GM23338 (cell line): ENCODE results near the gene SF3B1. TPM values are rescaled to one million over a fixed set of nuclear protein-coding genes. Genes with fewer than 3 reads are reported as not detected.
"Not testable (repeated sequence)": the region's sequence is repeated elsewhere in the genome, so short reads cannot be mapped to it uniquely, and the experiment has no call there.

Experiments
- ATAC-seq: fragments of 200-7000 bp; cut with Tn5 transposase; 3 replicates; pipeline ENCODE4 v1.9.1; 2020
- DNase-seq: peaks from one replicate; pipeline ENCODE4 v3.0.0-alpha.2; 2015; ENCODE audit warnings: low spot score
- H2AFZ ChIP-seq: fragments of 200-600 bp; sonication (generic); 2 replicates; pipeline ENCODE4 v1.8.0; 2016; ENCODE audit warnings: antibody characterized with exemption, mild to moderate bottlenecking, moderate library complexity
- H3F3A ChIP-seq: fragments of 200-600 bp; sonication (generic); replicated peaks from 2 replicates; pipeline ENCODE4 v1.8.0; 2017; ENCODE audit warnings: antibody characterized with exemption, mixed run types, low read depth
- H3K27ac ChIP-seq: fragments of 200-600 bp; sonication (generic); 2 replicates; pipeline ENCODE4 v1.6.1; 2016; ENCODE audit warnings: low read depth
- H3K27me3 ChIP-seq: fragments of 200-600 bp; sonication (generic); 2 replicates; pipeline ENCODE4 v1.8.0; 2016; ENCODE audit warnings: mild to moderate bottlenecking, mixed run types, moderate library complexity; ENCODE audit not compliant: insufficient read depth
- H3K36me3 ChIP-seq: fragments of 200-600 bp; sonication (generic); 2 replicates; pipeline ENCODE4 v1.8.0; 2016; ENCODE audit warnings: mild to moderate bottlenecking; ENCODE audit not compliant: insufficient read depth
- H3K4me1 ChIP-seq: fragments of 200-600 bp; sonication (generic); 2 replicates; pipeline ENCODE4 v1.8.0; 2016; ENCODE audit warnings: mild to moderate bottlenecking, moderate library complexity; ENCODE audit not compliant: insufficient read depth
- H3K4me2 ChIP-seq: fragments of 200-600 bp; sonication (generic); 2 replicates; pipeline ENCODE4 v1.7.1; 2017; ENCODE audit warnings: mixed run types
- H3K4me3 ChIP-seq: fragments of 200-600 bp; sonication (generic); 2 replicates; pipeline ENCODE4 v1.6.1; 2016; ENCODE audit warnings: mixed run types
- H3K79me2 ChIP-seq: fragments of 200-600 bp; sonication (generic); replicated peaks from 2 replicates; pipeline ENCODE4 v1.8.0; 2017; ENCODE audit warnings: mild to moderate bottlenecking; ENCODE audit not compliant: insufficient read depth
- H3K9me2 ChIP-seq: fragments of 200-600 bp; sonication (generic); 2 replicates; pipeline ENCODE4 v1.8.0; 2017; ENCODE audit not compliant: insufficient read depth
- H4K20me1 ChIP-seq: fragments of 200-600 bp; sonication (generic); replicated peaks from 2 replicates; pipeline ENCODE4 v1.8.0; 2017; ENCODE audit warnings: mild to moderate bottlenecking; ENCODE audit not compliant: insufficient read depth
- H3K27ac Mint-ChIP-seq: 2 replicates; pipeline ENCODE4 v1.8.0; 2020; ENCODE audit warnings: inconsistent platforms, mild to moderate bottlenecking, moderate library complexity, mixed read lengths
- H3K27me3 Mint-ChIP-seq: 3 replicates; pipeline ENCODE4 v1.8.0; 2022; ENCODE audit warnings: low read depth, mild to moderate bottlenecking, moderate library complexity, mixed read lengths, inconsistent platforms; ENCODE audit not compliant: insufficient read depth, poor library complexity
- H3K36me3 Mint-ChIP-seq: 3 replicates; pipeline ENCODE4 v1.8.0; 2021; ENCODE audit warnings: low read depth, mild to moderate bottlenecking, inconsistent platforms, moderate library complexity, mixed read lengths
- H3K4me1 Mint-ChIP-seq: 3 replicates; pipeline ENCODE4 v1.8.0; 2020; ENCODE audit warnings: mild to moderate bottlenecking, inconsistent platforms, mixed read lengths
- H3K4me3 Mint-ChIP-seq: 3 replicates; pipeline ENCODE4 v1.8.0; 2021; ENCODE audit warnings: moderate library complexity, mild to moderate bottlenecking, inconsistent platforms, mixed read lengths
- H3K9me3 Mint-ChIP-seq: 3 replicates; pipeline ENCODE4 v1.8.0; 2020; ENCODE audit warnings: moderate library complexity, mild to moderate bottlenecking, inconsistent platforms, mixed read lengths
- CREB1 ChIP-seq: fragments of 250-450 bp; sonication (Bioruptor Pico); IDR thresholded peaks from 2 replicates; pipeline ENCODE4 v1.5.0; 2020; ENCODE audit warnings: low read depth, mild to moderate bottlenecking, moderate library complexity
- EZH2phosphoT487 ChIP-seq: fragments of 200-600 bp; sonication (generic); IDR thresholded peaks from one replicate; pipeline ENCODE4 v1.8.1; 2018; ENCODE audit warnings: antibody characterized with exemption; ENCODE audit not compliant: unreplicated experiment
- JUNB ChIP-seq: IDR thresholded peaks from one replicate; pipeline ENCODE4 v1.6.1; 2016; ENCODE audit warnings: antibody characterized with exemption; ENCODE audit not compliant: unreplicated experiment
- NANOG ChIP-seq: IDR thresholded peaks from 2 replicates; pipeline ENCODE4 v1.6.1; 2016; ENCODE audit warnings: antibody characterized with exemption, borderline replicate concordance
- POLR2AphosphoS5 ChIP-seq: IDR thresholded peaks from 2 replicates; pipeline ENCODE4 v1.6.1; 2016; ENCODE audit warnings: antibody characterized with exemption, low read depth
- ZNF114 ChIP-seq: fragments of 250-450 bp; sonication (Bioruptor Pico); IDR thresholded peaks from 2 replicates; pipeline ENCODE4 v1.5.0; 2020; ENCODE audit warnings: mild to moderate bottlenecking, moderate library complexity
- ZNF331 ChIP-seq: fragments of 250-450 bp; sonication (Bioruptor Pico); IDR thresholded peaks from 2 replicates; pipeline ENCODE4 v1.5.0; 2020; ENCODE audit warnings: low read depth, mild to moderate bottlenecking, moderate library complexity
- polyA plus RNA-seq: library from polyadenylated mRNA; unstranded; fragments of >200 nt; fragmentation: Nextera tagmentation; extraction: Ambion mirVana; gene quantifications from 2 replicates; pipeline ENCODE4 v1.2.1, GENCODE V29; 2016
- total RNA-seq: library from RNA; depleted of rRNA; stranded (reverse); fragments of >200 nt; shearing (Covaris generic); gene quantifications from 2 replicates; pipeline ENCODE4 v1.2.3, GENCODE V29; 2014
- TF ChIP-seq, protein P1 (sequence below): IDR thresholded peaks from one replicate; pipeline ENCODE4 v1.6.1; 2018; ENCODE audit warnings: antibody characterized with exemption; ENCODE audit not compliant: unreplicated experiment
- TF ChIP-seq, protein P2 (sequence below): fragments of 250-450 bp; sonication (Bioruptor Pico); IDR thresholded peaks from 2 replicates; pipeline ENCODE4 v1.5.0; 2020; ENCODE audit warnings: mild to moderate bottlenecking, moderate library complexity
- TF ChIP-seq, protein P3 (sequence below): IDR thresholded peaks from 2 replicates; pipeline ENCODE4 v1.6.1; 2016; ENCODE audit warnings: antibody characterized with exemption

Gene SF3B1
- total and polyA plus RNA-seq, 2 experiments from 2014 or later = 238 to 340 TPM

DNA sequence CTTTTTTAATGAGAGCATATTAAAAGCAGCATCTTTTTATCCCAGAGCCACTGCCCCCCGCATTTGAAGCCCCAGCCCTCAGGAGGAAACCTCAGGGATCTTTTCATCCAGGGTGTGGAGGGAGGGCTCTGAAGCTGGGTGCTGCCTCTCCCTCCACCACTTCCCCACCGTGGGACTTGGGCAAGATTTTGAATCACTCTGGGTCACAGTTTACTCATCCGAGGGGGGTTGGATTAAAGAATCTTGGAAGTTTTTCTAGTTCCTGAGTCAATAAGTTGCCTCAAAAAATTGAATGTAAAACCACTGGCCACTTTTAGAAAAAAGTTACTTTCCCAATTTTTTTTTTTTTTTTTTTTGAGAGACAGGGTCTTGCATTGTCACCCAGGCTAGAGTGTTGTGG is 62.2 kb downstream of the SF3B1 start (continued):
- TF ChIP-seq POLR2AphosphoS5 = no peak

DNA sequence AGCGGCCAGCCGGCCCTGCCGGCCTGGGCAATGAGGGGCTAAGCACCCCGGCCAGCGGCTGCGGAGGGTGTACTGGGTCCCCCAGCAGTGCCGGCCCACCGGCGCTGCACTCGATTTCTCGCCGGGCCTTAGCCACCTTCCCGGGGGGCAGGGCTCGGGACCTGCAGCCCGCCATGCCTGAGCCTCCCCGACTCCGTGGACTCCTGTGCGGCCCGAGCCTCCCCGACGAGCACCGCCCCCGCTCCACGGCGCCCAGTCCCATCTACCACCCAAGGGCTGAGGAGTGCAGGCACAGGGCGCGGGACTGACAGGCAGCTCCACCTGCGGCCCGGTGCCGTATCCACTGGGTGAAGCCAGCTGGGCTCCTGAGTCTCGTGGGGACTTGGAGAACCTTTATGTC is 64.2 kb downstream of the SF3B1 start:
- H3K27ac Mint-ChIP-seq, ATAC-seq, H3K4me1 Mint-ChIP-seq, H3K4me1 ChIP-seq, H4K20me1 ChIP-seq, H3K27me3 Mint-ChIP-seq, H3K79me2 ChIP-seq, H3K9me3 Mint-ChIP-seq, H3K4me3 Mint-ChIP-seq, H3K9me2 ChIP-seq, H3K36me3 Mint-ChIP-seq, H3K27me3 ChIP-seq, H3K36me3 ChIP-seq, H2AFZ ChIP-seq, H3K4me3 ChIP-seq, H3F3A ChIP-seq, H3K27ac ChIP-seq, DNase-seq, H3K4me2 ChIP-seq: not testable (repeated sequence)

DNA sequence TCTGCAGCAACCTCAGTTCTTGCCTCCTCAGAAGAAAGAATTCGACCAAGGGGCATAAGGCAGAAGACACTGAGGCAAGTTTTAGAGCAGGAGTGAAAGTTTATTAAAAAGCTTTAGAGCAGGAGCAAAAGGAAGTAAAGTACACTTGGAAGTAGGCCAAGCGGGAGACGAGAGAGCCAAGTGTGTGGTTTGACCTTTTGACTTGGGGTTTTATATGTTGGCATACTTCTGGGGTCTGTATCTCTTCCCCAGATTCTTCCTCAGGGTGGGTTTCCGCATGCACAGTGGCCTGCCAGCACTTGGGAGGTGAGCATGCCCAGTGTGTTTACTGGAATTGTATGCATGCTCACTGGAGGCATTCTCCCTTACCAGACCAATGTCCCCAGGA is 64.9 kb downstream of the SF3B1 start:
- Histone ChIP-seq H3K27me3 (no peaks in the 10 kb centered on the region), H2AFZ (0 out of 2 replicates have a peak overlapping the region, but pooled peaks have one; percentile 72), H3K4me2 (no peak overlapping the region), H3K36me3 (no peaks in the 10 kb centered on the region), H3K9me2 (no peaks in the 10 kb centered on the region), H4K20me1 (no peaks in the 10 kb centered on the region), H3K27ac (no peak overlapping the region), H3K4me3 (no peak overlapping the region), H3K4me1 (no peaks in the 10 kb centered on the region), H3F3A (no peaks in the 10 kb centered on the region), H3K79me2 (no peaks in the 10 kb centered on the region)
- H3K4me3 Mint-ChIP-seq = no peak overlapping the region
- no peaks in the 10 kb centered on the region; the same call in 2 of the 3 replicates for H3K9me3 Mint-ChIP-seq
- H3K27me3 Mint-ChIP-seq = peaks cover 11% of the 10 kb centered on the region
- no peaks in the 10 kb centered on the region for H3K4me1 Mint-ChIP-seq
- ATAC-seq = no peak
- no peak for DNase-seq
- H3K36me3 Mint-ChIP-seq = no peaks in the 10 kb centered on the region; the same call in 2 of the 3 replicates
- no peak overlapping the region for H3K27ac Mint-ChIP-seq
- TF ChIP-seq, protein P1, sequence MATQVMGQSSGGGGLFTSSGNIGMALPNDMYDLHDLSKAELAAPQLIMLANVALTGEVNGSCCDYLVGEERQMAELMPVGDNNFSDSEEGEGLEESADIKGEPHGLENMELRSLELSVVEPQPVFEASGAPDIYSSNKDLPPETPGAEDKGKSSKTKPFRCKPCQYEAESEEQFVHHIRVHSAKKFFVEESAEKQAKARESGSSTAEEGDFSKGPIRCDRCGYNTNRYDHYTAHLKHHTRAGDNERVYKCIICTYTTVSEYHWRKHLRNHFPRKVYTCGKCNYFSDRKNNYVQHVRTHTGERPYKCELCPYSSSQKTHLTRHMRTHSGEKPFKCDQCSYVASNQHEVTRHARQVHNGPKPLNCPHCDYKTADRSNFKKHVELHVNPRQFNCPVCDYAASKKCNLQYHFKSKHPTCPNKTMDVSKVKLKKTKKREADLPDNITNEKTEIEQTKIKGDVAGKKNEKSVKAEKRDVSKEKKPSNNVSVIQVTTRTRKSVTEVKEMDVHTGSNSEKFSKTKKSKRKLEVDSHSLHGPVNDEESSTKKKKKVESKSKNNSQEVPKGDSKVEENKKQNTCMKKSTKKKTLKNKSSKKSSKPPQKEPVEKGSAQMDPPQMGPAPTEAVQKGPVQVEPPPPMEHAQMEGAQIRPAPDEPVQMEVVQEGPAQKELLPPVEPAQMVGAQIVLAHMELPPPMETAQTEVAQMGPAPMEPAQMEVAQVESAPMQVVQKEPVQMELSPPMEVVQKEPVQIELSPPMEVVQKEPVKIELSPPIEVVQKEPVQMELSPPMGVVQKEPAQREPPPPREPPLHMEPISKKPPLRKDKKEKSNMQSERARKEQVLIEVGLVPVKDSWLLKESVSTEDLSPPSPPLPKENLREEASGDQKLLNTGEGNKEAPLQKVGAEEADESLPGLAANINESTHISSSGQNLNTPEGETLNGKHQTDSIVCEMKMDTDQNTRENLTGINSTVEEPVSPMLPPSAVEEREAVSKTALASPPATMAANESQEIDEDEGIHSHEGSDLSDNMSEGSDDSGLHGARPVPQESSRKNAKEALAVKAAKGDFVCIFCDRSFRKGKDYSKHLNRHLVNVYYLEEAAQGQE = no peak
- TF ChIP-seq, protein P2, sequence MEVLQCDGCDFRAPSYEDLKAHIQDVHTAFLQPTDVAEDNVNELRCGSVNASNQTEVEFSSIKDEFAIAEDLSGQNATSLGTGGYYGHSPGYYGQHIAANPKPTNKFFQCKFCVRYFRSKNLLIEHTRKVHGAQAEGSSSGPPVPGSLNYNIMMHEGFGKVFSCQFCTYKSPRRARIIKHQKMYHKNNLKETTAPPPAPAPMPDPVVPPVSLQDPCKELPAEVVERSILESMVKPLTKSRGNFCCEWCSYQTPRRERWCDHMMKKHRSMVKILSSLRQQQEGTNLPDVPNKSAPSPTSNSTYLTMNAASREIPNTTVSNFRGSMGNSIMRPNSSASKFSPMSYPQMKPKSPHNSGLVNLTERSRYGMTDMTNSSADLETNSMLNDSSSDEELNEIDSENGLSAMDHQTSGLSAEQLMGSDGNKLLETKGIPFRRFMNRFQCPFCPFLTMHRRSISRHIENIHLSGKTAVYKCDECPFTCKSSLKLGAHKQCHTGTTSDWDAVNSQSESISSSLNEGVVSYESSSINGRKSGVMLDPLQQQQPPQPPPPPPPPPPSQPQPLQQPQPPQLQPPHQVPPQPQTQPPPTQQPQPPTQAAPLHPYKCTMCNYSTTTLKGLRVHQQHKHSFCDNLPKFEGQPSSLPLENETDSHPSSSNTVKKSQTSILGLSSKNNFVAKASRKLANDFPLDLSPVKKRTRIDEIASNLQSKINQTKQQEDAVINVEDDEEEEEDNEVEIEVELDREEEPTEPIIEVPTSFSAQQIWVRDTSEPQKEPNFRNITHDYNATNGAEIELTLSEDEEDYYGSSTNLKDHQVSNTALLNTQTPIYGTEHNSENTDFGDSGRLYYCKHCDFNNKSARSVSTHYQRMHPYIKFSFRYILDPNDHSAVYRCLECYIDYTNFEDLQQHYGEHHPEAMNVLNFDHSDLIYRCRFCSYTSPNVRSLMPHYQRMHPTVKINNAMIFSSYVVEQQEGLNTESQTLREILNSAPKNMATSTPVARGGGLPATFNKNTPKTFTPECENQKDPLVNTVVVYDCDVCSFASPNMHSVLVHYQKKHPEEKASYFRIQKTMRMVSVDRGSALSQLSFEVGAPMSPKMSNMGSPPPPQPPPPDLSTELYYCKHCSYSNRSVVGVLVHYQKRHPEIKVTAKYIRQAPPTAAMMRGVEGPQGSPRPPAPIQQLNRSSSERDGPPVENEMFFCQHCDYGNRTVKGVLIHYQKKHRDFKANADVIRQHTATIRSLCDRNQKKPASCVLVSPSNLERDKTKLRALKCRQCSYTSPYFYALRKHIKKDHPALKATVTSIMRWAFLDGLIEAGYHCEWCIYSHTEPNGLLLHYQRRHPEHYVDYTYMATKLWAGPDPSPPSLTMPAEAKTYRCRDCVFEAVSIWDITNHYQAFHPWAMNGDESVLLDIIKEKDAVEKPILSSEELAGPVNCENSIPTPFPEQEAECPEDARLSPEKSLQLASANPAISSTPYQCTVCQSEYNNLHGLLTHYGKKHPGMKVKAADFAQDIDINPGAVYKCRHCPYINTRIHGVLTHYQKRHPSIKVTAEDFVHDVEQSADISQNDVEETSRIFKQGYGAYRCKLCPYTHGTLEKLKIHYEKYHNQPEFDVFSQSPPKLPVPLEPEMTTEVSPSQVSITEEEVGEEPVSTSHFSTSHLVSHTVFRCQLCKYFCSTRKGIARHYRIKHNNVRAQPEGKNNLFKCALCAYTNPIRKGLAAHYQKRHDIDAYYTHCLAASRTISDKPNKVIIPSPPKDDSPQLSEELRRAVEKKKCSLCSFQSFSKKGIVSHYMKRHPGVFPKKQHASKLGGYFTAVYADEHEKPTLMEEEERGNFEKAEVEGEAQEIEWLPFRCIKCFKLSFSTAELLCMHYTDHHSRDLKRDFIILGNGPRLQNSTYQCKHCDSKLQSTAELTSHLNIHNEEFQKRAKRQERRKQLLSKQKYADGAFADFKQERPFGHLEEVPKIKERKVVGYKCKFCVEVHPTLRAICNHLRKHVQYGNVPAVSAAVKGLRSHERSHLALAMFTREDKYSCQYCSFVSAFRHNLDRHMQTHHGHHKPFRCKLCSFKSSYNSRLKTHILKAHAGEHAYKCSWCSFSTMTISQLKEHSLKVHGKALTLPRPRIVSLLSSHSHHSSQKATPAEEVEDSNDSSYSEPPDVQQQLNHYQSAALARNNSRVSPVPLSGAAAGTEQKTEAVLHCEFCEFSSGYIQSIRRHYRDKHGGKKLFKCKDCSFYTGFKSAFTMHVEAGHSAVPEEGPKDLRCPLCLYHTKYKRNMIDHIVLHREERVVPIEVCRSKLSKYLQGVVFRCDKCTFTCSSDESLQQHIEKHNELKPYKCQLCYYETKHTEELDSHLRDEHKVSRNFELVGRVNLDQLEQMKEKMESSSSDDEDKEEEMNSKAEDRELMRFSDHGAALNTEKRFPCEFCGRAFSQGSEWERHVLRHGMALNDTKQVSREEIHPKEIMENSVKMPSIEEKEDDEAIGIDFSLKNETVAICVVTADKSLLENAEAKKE = no peak
- TF ChIP-seq ZNF114 (CRISPR knock-in tag) = no peak
- TF ChIP-seq NANOG = no peak
- no peak for TF ChIP-seq JUNB
- TF ChIP-seq POLR2AphosphoS5 = no peak
- TF ChIP-seq ZNF331 = no peak
- TF ChIP-seq EZH2phosphoT487 = no peak
- TF ChIP-seq CREB1 (CRISPR knock-in tag) = no peak
- TF ChIP-seq, protein P3, sequence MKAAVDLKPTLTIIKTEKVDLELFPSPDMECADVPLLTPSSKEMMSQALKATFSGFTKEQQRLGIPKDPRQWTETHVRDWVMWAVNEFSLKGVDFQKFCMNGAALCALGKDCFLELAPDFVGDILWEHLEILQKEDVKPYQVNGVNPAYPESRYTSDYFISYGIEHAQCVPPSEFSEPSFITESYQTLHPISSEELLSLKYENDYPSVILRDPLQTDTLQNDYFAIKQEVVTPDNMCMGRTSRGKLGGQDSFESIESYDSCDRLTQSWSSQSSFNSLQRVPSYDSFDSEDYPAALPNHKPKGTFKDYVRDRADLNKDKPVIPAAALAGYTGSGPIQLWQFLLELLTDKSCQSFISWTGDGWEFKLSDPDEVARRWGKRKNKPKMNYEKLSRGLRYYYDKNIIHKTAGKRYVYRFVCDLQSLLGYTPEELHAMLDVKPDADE = no peak
